A673 (cell line): ENCODE measurements around the gene RHOG.

ENCODE experiments used
- CTCF ChIP-seq: fragments of 300-800, 200-600 bp; sonication (generic); conservative IDR thresholded peaks from 2 replicates; pipeline ENCODE4 v1.5.1; 2017; ENCODE audit warnings: low read depth, mild to moderate bottlenecking, antibody characterized with exemption, low read length, moderate library complexity, mixed read lengths
- EZH2 ChIP-seq: fragments of 200-600 bp; sonication (generic); IDR thresholded peaks from 2 replicates; pipeline ENCODE4 v1.6.1; 2017; ENCODE audit warnings: borderline replicate concordance, low read depth, mild to moderate bottlenecking, mixed read lengths, antibody characterized with exemption, low read length; ENCODE audit not compliant: poor library complexity, severe bottlenecking

GRCh38 chr11:3831378-3832239 lies 9.2 kb downstream of the RHOG start:
- TF ChIP-seq CTCF (no peak), EZH2 (no peak)
